Measurements from ENCODE around the gene SYCP3.

- TF ChIP-seq POLR2A (IDR thresholded peaks at IDR 0.05) (no peak), CTCF (IDR thresholded peaks at IDR 0.05) (no peak)
Measured at GRCh38 chr12:101740980-101741379, 1.7 kb upstream of the SYCP3 start.
